Activated CD4-positive, alpha-beta T cell treated with anti-CD3 and anti-CD28 coated beads for 4 hours (primary cell): Measurements from ENCODE around the gene ZNF230.

Experiments used
- DNase-seq, 2 donors: peaks; one replicate each; pipeline ENCODE4 v3.0.0-alpha.2; 2020

ZNF230 gene

GRCh38 chr19:44050740-44051649 is 48.2 kb downstream of the ZNF230 start:
- peak; percentile 3 to 7 for DNase-seq

DNA sequence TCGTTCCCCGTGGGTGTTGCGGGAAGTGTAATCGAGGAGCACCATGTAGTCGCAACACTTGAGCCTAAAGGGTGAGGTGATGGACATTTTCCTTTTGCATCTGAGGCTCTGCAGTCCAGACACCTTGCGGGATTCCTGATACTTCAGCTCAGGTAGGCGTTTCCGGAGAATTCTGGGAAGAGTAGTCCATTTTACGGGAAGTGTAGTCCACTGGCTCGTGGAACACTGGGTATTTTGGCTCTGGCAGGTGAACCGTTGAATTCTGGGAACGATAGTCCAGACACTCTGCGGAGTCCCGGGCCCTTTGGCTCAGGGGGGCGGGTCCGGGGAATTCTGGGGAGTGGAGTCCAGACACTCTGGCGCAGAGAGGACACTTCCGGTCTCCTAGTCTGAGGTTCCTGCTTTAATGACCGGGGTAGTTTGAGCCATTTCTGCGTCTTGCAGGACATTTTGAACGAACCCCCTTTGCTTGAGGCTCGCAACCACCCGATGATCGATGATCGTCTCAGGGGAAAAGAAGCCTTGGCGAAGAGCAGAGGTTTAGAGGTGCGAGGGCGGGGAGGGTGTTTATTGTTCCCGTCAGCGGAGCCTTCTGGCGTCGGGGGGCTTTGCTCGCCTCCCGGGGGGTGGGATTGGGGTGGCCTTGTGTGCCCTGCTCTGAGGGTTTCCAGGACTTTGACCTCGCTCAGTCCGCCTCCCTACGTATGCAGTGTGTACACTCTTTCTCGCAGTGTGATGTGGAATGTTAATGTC is 49.1 kb downstream of the ZNF230 start, which contains the start of gene ZNF223:
Gene ZNF223, plus strand, starts transcription at position 387 of the 753 bp plus-strand sequence. CDS start 3,141 bp downstream, outside the sequence.
- peak; percentile 62 to 65 for DNase-seq

- DNase-seq, result no peak
These were observed 53.1 kb downstream of the ZNF230 start for GRCh38 chr19:44055870-44056269.

DNA sequence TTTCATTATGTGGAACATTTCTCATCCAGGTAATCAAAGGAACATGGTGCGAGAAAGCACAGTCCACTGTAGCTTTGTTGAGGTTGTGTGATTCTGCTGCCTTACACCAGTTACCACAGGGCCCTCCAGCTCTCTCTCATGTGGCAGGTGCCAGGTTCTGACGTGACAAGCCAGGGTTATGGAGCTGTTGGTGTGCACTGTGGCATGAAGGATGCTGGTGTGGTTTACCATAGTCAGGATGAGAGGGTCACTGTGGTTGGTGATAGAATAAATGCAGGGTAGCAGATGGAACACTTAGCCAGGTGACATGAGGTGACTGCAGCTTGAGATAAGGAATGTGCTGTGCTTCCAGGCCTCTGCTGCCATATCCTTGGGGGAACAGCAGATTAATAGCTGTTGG is 56.5 kb downstream of the ZNF230 start:
- DNase-seq, result no peak

DNA sequence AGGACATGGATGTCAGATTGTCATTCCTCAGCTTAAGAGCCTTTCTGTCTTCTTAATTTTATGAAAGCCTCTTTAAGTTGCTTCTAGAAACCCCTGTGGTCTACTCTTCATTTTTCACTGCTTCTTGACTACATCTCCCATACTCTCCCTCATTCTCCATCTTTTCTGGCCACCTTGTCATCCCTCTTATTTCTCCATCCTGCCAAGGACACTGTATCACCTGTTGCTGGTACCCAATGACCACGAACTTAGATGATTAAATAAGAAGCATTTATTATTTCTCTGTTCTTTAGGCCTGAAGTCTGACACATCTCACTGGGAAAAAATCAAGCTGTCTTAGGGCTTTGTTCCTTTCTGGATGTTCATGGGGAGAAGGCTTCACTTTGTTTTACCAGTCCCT is 58.3 kb downstream of the ZNF230 start:
- DNase-seq, result no peak
